Head of caudate nucleus (tissue), 42 donors: ENCODE data around the gene AP5Z1.

Experiments used
- DNase-seq, 42 donors: peaks; one replicate each; pipeline versions ENCODE4 v3.0.0 to v3.0.0-alpha.2; 2020 to 2021; ENCODE audit warnings: mixed read lengths in 7 of 42
- intact Hi-C: fragments of 100-400 bp; cut with DNase I; formaldehyde crosslinking; loops from one replicate; pipeline ENCODE4 v1.15.0; 2022

The AP5Z1 gene

DNA sequence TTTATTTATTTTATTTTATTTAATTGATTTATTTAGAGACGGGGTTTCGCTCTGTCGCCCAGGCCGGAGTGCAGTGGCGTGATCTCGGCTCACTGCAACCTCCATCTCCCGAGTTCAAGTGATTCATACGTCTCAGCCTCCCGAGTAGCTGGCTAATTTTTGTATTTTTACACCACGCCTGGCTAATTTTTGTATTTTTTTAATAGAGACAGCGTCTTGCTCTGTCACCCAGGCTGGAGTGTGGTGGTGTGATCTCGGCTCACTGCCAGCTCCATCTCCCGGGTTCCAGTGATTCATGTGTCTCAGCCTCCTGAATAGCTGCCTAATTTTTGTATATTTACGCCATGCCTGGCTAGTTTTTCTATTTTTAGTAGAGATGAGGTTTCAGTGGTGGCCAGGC, 34.2 kb downstream of the AP5Z1 start:
- intact Hi-C loops = no loop called here
- DNase-seq = peak in 17 of 42 donors; percentile 31 to 74 (median 46)

DNA sequence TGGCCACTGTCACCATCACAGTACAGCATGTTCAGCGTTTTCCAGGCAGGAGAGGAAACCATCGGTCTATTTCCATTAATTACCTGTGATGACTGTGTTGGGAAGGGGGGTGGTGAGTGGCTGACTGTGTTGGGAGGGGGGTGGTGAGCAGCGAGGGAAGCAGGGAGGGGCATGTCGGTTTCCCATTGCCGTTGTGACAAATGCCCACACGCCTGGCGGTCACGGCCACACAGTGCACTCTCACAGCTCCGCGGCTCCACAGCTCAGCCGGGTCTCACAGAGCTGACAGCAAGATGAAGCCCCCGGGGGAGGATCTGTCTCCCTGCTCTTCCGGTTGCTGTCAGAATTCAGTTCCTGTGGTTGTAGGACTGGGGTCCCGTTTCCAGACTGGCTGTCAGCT, 39.0 kb downstream of the AP5Z1 start:
- intact Hi-C loops = no loop called here
- no peak for DNase-seq

DNA sequence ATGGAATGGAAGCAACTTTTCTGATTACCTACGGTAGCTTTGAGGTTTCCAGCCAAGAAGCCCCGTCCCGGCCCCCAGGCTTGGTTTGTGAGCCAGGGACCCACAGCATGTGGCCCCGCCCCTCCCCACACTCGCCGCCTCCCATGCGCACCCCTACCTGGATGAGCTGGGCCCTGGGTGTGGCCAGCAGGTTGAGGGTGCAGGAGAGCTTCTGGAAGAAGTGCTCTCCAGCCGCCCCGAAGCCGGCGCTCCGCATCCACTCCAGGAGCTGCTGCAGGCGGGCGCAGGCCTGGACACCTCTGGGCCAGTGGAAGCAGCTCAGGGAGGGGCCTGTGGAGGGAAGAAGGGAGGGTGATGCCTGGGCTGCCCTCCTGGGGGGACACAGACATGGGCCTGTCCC, 39.7 kb downstream of the AP5Z1 start:
- no peak for DNase-seq
- intact Hi-C loops = no loop called here

DNA sequence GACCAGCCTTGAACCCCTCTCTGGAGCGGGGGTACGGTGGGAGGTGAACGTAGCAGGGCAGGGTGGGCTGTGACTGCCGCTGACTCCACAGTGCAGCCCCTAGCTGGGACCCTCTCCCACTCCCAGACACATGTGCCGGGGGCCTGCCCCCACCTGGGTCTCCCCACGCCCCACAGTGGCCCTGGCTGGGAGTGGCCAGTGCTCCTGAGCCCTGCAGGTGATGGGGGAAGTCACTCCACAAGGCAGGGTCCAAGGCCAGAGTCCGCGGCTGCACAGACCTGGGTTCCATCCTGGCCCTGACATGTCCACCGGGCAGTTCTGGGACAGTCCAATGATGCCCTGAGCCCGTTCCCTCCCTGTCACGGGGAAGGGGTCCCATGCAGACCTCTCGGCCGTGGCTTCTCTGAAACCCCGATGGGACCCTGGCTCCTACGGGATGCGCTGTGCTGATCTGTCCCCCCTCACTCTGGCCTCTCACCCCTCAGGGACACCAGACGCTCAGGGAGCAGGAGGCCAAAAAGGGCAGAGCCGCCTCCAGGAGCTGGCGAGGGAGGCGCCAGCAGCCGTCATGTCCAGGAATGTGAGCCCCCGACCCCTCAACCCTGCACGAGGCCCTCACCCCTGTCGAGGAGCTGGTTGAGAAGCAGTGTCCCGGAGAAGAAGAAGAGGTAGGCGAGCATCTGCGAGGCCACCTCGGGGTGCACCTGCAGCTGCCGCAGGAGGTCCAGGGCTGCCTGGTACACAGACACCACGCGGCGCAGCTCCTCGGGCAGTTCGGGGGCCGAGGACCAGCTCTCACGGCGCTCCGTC, 40.4 kb downstream of the AP5Z1 start:
- no peak for DNase-seq
- intact Hi-C loops = no loop called here

DNA sequence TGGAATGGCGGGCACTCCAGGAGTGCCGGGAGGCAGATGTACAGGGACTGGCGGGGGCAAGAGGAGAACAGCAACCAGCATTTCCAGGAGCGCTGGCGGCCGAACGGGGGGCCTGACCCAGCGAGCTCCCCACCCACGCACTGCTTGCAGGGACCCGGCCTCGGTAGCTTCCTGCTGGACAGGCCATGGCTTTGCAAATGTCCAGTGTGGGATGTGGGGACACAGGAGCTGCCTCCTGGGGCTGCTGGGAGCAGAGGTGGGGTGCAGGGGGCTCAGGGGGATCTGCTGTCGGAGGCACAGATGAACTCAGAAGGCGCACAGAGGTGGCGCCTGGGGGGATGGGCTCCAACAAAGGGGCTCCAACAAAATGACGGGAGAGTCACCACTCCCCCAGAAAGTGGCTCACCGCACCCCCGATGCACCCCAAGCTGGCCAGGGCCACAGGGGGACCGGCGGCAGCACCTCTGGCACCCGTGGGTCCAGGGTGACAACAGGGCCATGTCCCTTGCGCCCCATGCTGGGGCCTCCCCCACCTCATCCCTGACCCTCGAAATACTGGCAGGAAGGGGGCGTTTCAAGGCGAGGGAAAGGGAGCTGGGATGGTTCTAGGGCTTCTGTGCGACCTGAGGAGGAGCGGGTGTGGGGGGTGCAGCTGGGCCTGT, 41.1 kb downstream of the AP5Z1 start:
- intact Hi-C loops = no loop called here
- DNase-seq = no peak

DNA sequence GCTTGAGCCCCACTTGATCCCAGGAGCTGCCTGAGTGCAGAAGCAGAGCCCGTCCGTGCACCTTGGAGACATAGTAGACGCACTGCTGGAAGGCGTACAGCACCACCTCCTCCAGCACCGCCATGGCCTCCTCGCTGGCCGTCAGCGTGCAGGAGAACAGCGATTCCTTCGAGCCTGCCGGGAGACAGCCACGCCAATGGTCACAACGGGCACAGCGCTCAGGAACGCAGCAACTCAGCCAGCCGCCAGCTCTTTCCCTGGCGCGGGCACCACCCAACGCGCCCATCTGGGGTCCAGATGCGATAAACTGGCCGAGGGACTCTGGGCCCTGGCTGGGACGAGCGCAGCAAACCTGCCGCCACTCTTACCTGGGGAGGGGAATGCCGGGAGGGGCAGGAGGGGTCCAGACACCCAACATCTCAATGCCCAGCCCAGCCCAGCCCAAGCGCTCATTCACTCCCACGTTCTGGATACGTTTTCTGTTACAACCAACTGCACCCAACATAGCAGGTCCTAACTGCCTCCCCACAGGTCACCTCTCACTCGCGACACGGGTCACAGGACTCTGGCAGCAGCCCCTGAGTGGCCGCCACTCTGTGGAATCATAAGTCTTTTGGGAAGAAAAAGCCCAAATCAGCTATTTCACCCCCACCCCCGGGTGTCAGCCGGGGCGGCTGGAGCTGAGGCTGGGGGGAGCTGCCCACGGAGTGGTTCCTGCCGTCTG, 41.9 kb downstream of the AP5Z1 start:
- intact Hi-C loops = no loop called here
- no peak for DNase-seq

DNA sequence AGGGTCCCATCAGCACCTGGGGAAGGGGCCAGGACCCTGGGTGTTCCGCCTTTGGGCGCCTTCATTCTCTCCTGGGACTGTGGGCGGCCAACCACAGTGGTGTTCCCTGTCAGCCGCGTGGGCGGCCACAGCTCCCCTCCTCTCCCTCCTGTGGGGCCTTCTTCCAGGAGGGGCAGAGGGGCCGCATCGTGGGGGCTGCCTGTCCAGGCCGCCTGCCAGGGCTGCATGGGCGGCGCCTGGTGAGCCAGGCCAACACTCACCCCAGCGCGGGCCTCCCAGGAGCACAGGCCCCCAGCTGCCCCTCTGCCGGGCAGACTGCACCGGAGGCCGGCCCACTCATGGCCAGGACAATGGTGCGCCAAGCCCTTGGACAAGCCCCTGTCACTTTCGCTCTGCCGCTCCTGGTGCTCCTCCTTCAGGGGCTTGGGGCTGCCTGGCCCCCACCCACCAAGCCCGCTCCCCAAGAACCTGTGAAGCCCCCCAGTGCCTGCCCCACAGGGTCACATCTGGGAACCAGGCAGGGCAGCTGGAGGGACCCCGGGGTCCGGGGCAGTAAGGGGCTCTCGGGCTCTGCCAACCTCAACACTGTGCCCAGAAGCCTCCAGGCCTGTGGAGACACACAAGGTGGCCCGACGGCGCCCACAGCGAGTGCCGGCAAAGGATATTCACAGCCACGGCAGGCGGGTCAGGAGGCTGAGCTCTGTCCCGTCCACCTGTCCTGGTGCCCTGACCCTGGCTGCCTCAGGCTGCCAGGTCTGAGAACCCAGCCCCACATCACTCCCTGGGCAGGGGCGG, 42.8 kb downstream of the AP5Z1 start:
- intact Hi-C loops = no loop called here
- no peak for DNase-seq

DNA sequence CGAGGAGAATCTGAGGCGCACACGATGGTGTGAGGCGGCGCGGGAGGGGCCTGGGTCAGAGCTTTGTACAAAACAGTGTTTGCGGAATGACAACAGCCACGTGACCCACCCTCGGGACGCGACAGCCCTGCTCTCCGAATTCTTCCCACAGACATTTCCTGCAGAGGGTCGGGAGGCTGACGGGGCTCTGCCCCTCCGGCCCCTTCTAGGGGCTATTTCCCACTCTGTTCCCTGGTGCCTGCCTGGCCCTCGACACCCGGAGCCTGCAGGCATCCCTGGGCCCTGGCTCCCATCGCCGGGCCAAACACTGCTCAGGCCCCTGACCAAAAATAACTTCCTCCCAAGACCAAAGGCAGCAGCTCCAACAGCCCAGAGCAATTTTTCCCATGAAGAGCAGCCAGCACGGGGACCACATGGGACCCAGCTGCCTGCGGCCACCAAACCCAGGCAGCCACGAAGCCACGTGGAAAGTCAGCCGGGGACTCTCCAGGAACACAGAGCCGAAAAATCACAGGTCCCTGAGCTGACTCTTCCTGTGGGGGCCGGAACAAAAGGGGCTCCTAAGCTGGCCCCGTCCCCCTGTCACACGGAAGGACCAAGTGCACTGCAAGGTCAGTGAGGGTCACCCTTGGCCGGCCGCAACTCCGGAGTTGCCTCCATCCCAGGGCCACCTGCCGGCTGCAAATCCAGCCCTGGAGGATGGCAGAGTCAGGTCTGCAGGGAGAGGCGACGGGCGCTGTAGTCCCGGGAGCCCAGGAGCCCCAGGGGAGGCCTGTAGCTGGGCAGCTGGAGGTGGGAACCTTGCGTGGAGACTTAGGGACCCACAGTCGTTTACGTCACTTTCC, 44.4 kb downstream of the AP5Z1 start:
- intact Hi-C loops = no loop called here
- no peak for DNase-seq

DNA sequence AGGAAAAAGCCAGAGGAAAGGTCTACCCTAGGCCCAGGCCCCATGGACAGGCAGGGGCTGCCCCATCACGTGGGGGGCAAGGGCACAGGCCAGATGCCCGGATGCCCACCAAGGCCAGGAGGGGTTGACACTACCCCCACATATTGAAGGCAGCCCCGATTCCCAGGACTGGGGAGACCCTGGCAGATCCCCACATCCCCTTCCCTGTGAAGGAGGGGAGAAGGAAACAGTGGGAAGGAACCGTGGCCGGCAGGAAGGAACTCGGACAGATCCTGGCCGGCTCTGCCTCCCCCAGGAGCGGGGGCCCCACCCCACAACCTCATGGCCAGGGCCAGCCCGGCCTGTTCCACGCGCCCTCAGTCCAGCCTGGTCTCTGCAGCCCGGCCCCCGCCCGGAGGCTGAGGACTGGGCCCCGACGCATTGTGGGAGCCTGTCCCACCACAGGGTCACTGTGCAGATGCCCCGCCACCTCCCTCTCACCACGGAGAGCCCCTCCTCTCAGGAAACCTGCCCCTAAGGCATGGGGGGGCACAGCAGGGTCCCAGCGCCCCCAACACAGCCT, 45.1 kb downstream of the AP5Z1 start:
- DNase-seq = no peak
- intact Hi-C loops = no loop called here

DNA sequence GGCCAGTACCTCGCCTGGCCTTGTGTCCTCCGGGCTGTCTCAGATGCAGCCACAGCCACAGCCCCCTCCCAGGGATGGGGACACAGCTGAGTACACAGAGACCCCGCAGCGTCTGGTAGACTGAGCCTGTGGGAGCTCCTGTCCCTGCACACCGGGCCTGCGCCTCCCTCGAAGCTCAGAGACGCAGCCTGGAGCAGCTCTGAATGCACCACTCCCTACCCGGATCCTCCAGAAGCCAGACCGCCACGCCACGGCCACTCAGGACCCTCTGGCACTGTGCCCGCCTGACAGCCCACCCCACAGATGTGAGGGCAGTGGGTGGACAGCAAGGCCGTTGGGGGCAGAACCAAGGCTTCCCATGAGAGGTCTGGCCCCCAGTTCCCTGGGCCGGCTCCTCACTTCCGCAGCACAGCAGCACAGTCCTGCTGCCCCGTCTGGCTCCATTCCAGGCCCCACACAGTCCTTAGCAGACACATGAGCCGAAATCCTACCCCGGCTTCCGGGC, 45.6 kb downstream of the AP5Z1 start:
- no peak for DNase-seq
- intact Hi-C loops = no loop called here

DNA sequence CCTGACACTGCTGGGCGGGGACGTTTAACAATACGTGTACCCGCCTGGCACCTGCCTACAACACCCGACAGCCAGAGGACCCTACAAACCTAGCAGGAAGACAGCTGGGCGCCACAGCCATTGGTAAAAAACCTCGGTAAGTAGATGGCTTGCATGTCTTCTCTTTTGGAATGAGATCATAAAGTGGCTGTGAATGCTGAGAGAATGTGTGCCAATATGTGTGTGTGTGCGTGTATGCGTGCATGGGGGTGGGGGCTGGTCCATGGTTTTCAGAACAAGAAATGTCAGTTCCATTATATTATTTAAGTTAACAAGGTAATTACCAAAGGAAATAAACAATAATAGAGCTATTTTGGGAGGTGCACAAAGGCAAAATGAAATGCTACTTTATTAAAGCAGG, 47.3 kb downstream of the AP5Z1 start:
- no peak for DNase-seq
- intact Hi-C loops = no loop called here

DNA sequence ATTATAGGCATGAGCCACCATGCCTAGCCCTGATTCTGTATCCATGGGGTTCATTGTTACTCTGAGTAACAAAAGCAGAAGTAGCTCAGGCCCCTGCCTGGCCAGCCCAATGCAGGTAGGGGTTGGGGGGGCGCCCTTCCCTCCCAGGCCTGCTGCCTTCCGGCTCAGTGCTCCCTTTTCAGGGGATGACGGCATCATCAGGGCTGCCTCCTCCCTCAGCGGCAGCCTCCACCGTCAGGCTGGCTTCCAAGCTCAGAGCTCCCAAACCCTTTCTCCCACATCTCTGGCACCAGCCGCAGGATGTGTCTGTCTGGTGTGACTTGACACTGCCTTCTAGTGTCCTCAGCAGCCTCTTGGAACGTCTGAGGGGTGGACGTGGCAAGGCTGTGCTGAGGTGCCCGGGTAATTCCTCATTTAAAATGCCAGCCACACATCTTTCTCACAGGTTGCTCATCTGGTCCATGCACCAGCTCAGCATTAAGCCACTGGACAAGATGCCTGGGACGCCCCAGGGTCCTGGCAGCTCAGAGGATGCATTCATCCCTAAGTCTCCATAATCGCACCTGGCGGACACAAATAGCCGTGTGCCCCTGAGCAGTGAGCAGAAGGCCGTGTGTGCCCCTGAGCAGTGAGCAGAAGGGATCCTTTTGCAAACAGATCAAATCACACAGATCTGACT, 48.2 kb downstream of the AP5Z1 start:
- intact Hi-C loops = no loop called here
- no peak for DNase-seq

DNA sequence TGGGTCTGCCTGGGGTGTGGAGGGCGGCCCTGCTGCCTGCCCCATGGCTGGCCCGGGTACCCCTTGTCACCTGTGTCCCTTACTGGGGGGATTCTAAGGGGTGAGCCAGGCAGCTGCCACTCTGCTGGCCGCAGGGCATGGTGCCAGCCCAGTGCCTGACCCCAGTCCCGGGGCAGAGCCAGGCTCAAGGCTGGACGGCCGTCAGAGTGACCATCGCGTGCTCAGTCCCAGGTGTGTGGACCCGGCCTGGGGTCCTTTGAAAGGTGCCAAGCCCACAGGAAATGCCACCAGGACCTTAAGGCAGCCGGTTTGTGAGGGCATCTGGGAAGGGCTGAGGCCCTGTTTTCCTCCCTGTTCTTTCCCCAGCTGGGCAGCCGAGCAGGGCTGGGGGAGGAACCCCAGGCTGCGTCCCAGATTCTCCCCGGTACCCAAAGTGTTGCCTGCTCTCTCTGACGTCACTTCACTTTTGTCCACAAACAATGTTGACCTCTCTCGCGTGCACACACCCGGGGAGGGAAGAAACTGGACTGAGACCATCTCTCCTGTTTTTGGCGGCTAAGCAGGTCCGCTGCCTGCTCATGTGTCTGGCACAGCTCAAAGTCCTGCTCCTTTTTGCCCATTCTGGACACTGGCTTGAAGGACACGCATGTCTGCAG, 48.8 kb downstream of the AP5Z1 start:
- DNase-seq = peak in 1 of 42 donors; percentile 7
- intact Hi-C loops = no loop called here

DNA sequence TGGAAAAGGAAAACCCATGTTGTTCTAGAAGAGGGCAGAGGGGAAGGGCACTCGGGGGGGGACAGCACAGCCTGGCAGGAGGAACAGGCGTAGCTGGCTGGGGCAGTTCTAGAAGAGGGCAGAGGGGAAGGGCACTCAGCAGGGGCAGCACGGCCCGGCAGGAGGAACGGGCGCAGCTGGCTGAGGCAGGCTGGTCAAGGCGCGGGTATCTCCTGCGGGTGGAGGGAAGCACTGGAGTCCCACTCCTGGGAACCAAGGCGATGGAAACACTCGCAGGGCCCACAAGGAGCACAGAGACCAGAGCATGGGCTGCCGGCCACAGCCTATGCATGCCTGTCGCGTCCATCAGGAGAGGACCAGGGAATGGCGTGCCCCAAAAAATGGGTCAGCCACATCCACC, 49.7 kb downstream of the AP5Z1 start:
- intact Hi-C loops = no loop called here
- no peak for DNase-seq

DNA sequence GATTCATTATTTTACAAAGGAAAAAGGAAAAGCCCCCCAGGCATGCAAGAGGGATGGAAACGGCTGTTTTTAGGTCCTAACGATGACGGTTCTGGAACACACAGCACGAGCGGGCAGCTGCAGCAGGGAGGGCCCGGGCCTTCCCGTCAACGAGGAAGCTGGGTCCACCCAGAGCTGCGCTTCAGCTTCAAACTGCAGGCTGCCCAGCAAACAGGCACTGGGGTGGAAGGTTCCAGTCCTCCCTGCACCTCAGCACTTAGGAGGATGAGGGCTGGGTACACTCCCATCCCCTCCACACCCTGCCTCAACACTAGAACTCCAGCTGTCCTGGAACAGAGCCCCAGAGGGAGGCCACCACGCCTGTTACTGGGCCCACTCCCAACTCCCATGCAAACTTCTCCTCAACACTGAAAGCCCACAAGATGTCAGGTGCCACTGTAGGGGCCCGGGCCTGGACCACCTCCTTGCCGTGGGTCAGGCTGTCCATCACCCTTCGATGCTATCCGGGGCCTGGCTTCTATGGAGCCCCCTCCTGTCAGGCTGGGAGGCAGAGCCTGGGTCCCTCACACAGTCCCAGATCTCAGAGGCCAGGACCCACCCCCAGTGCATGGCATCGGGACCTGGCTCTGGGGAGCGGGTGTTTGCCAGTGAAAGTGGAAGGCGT, 53.4 kb downstream of the AP5Z1 start:
- DNase-seq = no peak
- intact Hi-C loops = no loop called here

DNA sequence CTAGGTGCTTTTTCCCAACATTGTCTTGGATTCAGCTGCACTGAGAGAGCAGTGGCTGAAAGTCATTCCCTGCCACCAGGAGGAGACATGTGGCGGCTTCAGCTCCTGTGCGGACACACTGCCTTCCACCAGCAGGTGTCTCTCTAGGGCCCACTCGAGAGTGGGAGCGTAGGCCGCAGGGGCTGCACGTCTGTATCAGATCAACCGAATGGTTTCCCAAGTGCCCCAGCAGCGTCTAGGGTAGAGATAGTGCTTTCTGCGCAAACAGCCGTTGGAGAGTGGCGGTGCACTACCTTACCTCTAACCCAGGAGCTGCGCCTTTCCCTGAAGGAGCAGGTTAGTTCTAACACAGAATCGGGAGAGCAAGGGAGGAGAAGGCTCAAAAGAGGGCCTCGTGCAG, 54.8 kb downstream of the AP5Z1 start:
- DNase-seq = peak in 41 of 42 donors; percentile 10 to 75 (median 55)
- intact Hi-C loops = no loop called here
